HepG2 (cell line): Measurements from ENCODE around the gene WDR7. TPM values are rescaled to one million over a fixed set of nuclear protein-coding genes. Genes with fewer than 3 reads are reported as not detected.

Experiments
- ATAC-seq: fragments of 200-7000 bp; cut with Tn5 transposase; 3 replicates; pipeline ENCODE4 v1.9.1; 2020; ENCODE audit warnings: mild to moderate bottlenecking, moderate library complexity
- BruUV-seq: library from RNA; stranded (reverse); fragments of 400-500 nt; replicated peaks from 2 replicates; lab custom pipeline; 2021; lab: Mats Ljungman, UMichigan
- CTCF ChIA-PET: fragments of 300-600 bp; formaldehyde crosslinking; extraction: SDS; loops from one replicate; lab custom pipeline; 2021; ENCODE audit warnings: low total read pairs, inconsistent platforms, low intra/inter-chr PET ratio; lab: Yijun Ruan, JAX
- POLR2A ChIA-PET: fragments of 350-600 bp; sonication (Branson Sonifier 250); formaldehyde crosslinking; loops from one replicate; lab custom pipeline; 2020; ENCODE audit warnings: antibody characterized with exemption, inconsistent platforms; lab: Yijun Ruan, JAX
- DNase-seq: peaks from one replicate; pipeline ENCODE4 v3.0.0-alpha.2; 2015; ENCODE audit warnings: low spot score
- FAIRE-seq: peaks from 3 replicates; lab custom pipeline; 2011; peaks lifted over from hg19 to GRCh38; lab: Jason Lieb, UNC
- H2AFZ ChIP-seq: one replicate; pipeline ENCODE4 v1.6.1; 2011; ENCODE audit warnings: low read length, inconsistent platforms
- H3K27ac ChIP-seq: fragments of 300-600 bp; 3 replicates; pipeline ENCODE4 v1.8.0; 2011; ENCODE audit warnings: mixed run types, mild to moderate bottlenecking, mixed read lengths, low read length, inconsistent platforms; ENCODE audit not compliant: insufficient read depth; ENCODE audit errors: extremely low read length
- H3K27me3 ChIP-seq, 2 experiments: fragments of 200-600 bp in 1 of 2; 2 replicates in 1 of 2; 3 replicates in 1 of 2; pipeline versions ENCODE4 v1.6.0 to v1.8.0; 2011; ENCODE audit warnings: low read length in 2 of 2, mild to moderate bottlenecking in 2 of 2, moderate library complexity in 2 of 2, inconsistent platforms in 1 of 2; ENCODE audit not compliant: insufficient read depth in 2 of 2, control insufficient read depth in 1 of 2
- H3K36me3 ChIP-seq, 2 experiments: fragments of 200-600 bp in 1 of 2; replicated peaks in 1 of 2; 2 replicates in 1 of 2; 3 replicates in 1 of 2; pipeline versions ENCODE4 v1.5.1 to v1.8.0; 2011; ENCODE audit warnings: low read length in 2 of 2, inconsistent platforms in 1 of 2; ENCODE audit not compliant: insufficient read depth in 2 of 2, control insufficient read depth in 1 of 2
- H3K4me1 ChIP-seq: 2 replicates; pipeline ENCODE4 v1.5.1; 2012; ENCODE audit warnings: low read length, inconsistent platforms; ENCODE audit not compliant: insufficient read depth
- H3K4me2 ChIP-seq: 2 replicates; pipeline ENCODE4 v1.6.0; 2011; ENCODE audit warnings: low read depth, low read length, inconsistent platforms
- H3K4me3 ChIP-seq, 3 experiments: fragments of 200-600 bp in 1 of 3; sonication (generic), shearing (Covaris generic) in 1 of 3; replicated peaks in 1 of 3; 2 replicates each; pipeline ENCODE4 v1.5.1; 2011 to 2016; ENCODE audit warnings: low read length in 3 of 3, inconsistent platforms in 2 of 3, low read depth in 2 of 3, mild to moderate bottlenecking in 2 of 3, control low read depth in 1 of 3, mixed read lengths in 1 of 3; ENCODE audit not compliant: insufficient read depth in 1 of 3
- H3K79me2 ChIP-seq: one replicate; pipeline ENCODE4 v1.6.1; 2011; ENCODE audit warnings: low read length, inconsistent platforms; ENCODE audit not compliant: insufficient read depth
- H3K9ac ChIP-seq: 2 replicates; pipeline ENCODE4 v1.6.0; 2011; ENCODE audit warnings: mild to moderate bottlenecking, low read depth, low read length, inconsistent platforms; ENCODE audit not compliant: insufficient read depth
- H3K9me3 ChIP-seq: 2 replicates; pipeline ENCODE4 v1.5.1; 2012; ENCODE audit warnings: mild to moderate bottlenecking, low read length
- H4K20me1 ChIP-seq: 2 replicates; pipeline ENCODE4 v1.6.0; 2011; ENCODE audit warnings: inconsistent platforms, mild to moderate bottlenecking, low read length, moderate library complexity; ENCODE audit not compliant: insufficient read depth
- AHR ChIP-seq: IDR thresholded peaks from 2 replicates; pipeline ENCODE4 v1.6.1; 2018; ENCODE audit warnings: missing genetic modification reagents, missing compliant biosample characterization
- HNRNPK ChIP-seq: fragments of 200-400 bp; formaldehyde crosslinking; IDR thresholded peaks from 2 replicates; pipeline ENCODE4 v1.6.1; 2018; ENCODE audit warnings: low read length, low read depth, moderate library complexity, mild to moderate bottlenecking; ENCODE audit not compliant: poor library complexity, severe bottlenecking
- MED1 ChIP-seq: sonication (generic); formaldehyde crosslinking; IDR thresholded peaks from 2 replicates; pipeline ENCODE4 v1.4.0; 2020; ENCODE audit warnings: missing genetic modification reagents
- SOX13 ChIP-seq, 3 experiments: fragments of 450-650 bp in 1 of 3; sonication (generic) in 1 of 3; formaldehyde crosslinking in 1 of 3; IDR thresholded peaks in 2 of 3; conservative IDR thresholded peaks in 1 of 3; 2 replicates each; pipeline versions ENCODE4 v1.5.0 to v1.6.1; 2016 to 2020; ENCODE audit warnings: antibody characterized with exemption in 1 of 3, mild to moderate bottlenecking in 1 of 3, missing compliant biosample characterization in 1 of 3, missing genetic modification reagents in 1 of 3, moderate library complexity in 1 of 3
- SOX6 ChIP-seq, 2 experiments: fragments of 450-650 bp in 1 of 2; sonication (generic) in 1 of 2; formaldehyde crosslinking in 1 of 2; IDR thresholded peaks; 2 replicates each; pipeline versions ENCODE4 v1.4.0 to v1.6.1; 2017 to 2020; ENCODE audit warnings: antibody characterized with exemption in 1 of 2, mild to moderate bottlenecking in 1 of 2, missing genetic modification reagents in 1 of 2
- SP2 ChIP-seq: sonication (generic); formaldehyde crosslinking; IDR thresholded peaks from 2 replicates; pipeline ENCODE4 v1.5.1; 2020; ENCODE audit warnings: mild to moderate bottlenecking, missing genetic modification reagents
- TOPORS ChIP-seq: sonication (generic); formaldehyde crosslinking; IDR thresholded peaks from 2 replicates; pipeline ENCODE4 v1.8.0; 2023; ENCODE audit warnings: mild to moderate bottlenecking, missing genetic modification reagents
- ZNF10 ChIP-seq: sonication (generic); formaldehyde crosslinking; IDR thresholded peaks from 2 replicates; pipeline ENCODE4 v1.4.0; 2020; ENCODE audit warnings: mild to moderate bottlenecking, low read depth, missing genetic modification reagents, borderline replicate concordance
- ZNF816 ChIP-seq: sonication (generic); formaldehyde crosslinking; IDR thresholded peaks from 2 replicates; pipeline ENCODE4 v1.8.0; 2022; ENCODE audit warnings: missing genetic modification reagents, mild to moderate bottlenecking, borderline replicate concordance
- WGBS: methylation state at CpG from one replicate; pipeline ENCODE4 v1.1.6; 2017; ENCODE audit warnings: low lambda C conversion rate; 5-methylcytosine and 5-hydroxymethylcytosine counted together
- in situ Hi-C: cut with HindIII; loops from 2 replicates; pipeline ENCODE4 v1.10.0; 2017; ENCODE audit warnings: low pct_unique_long_range_greater_than_20kb; ENCODE audit not compliant: extremely low pct_ligation_motif_present
- intact Hi-C: fragments of 100-400 bp; cut with micrococcal nuclease; formaldehyde crosslinking; loops from one replicate; pipeline ENCODE4 v1.10.0; 2022; ENCODE audit not compliant: unreplicated experiment
- polyA plus RNA-seq, 8 experiments: library from polyadenylated mRNA; depleted of rRNA in 3 of 8; stranded (reverse) in 7 of 8; unstranded in 1 of 8; fragments of >200 nt; fragmentation: Illumina TruSeq in 4 of 8; extraction: Trizol in 4 of 8; gene quantifications; 2 replicates each; pipeline versions ENCODE4 v1.2.1 to v1.2.3, GENCODE V29; 2011 to 2016; ENCODE audit warnings: low read depth in 4 of 8, missing spikeins in 1 of 8, mixed read lengths in 1 of 8; ENCODE audit not compliant: insufficient read depth in 1 of 8
- total RNA-seq, 5 experiments: library from RNA; depleted of rRNA; stranded (reverse); fragments of >200 nt; fragmentation: Illumina TruSeq; extraction: Trizol; gene quantifications; 2 replicates each; pipeline ENCODE4 v1.2.3, GENCODE V29; 2016; ENCODE audit warnings: low read depth in 1 of 5
- TF ChIP-seq, protein P1 (sequence below): sonication (generic); formaldehyde crosslinking; IDR thresholded peaks from 2 replicates; pipeline ENCODE4 v1.4.0; 2020; ENCODE audit warnings: missing genetic modification reagents, borderline replicate concordance
- TF ChIP-seq, protein P2 (sequence below): sonication (generic); formaldehyde crosslinking; IDR thresholded peaks from 2 replicates; pipeline ENCODE4 v1.8.1; 2023; ENCODE audit warnings: mild to moderate bottlenecking, missing genetic modification reagents
- TF ChIP-seq, protein P3 (sequence below): sonication (generic); formaldehyde crosslinking; IDR thresholded peaks from 2 replicates; pipeline ENCODE4 v1.5.1; 2020; ENCODE audit warnings: missing genetic modification reagents, mild to moderate bottlenecking, borderline replicate concordance

Gene WDR7
- total and polyA plus RNA-seq, 2 of the 13 experiments (the other 11 are each of a cell fraction or from before 2014, with no cell fraction given), result 2.0 to 7.8 TPM

DNA sequence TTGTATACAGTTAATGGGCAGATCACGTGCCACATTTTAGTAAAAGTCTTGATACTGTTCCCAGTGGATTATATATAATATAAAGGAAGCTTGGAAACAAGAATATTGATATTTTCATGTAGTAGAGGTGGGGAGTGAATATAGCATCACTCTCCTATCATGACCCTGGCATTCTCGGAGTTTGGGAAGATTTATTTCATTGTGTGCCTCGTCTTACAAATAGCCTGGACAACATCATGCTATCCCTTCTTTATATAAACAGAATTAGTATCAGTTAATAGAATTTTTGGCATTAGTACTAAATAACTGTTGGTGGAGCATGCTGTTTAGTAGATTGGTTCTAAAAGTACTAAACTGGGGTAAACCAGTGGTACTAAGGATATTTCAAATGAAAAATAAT is 283.7 kb downstream of the WDR7 start:
- TF ChIP-seq SP2, result no peak
- no peak for TF ChIP-seq SOX6 (IDR thresholded peaks at IDR 0.05)
- TF ChIP-seq SOX6 (CRISPR knock-in tag; IDR thresholded peaks at IDR 0.05), result no peak
- TF ChIP-seq HNRNPK, result no peak
- TF ChIP-seq MED1, result no peak
- no peak for TF ChIP-seq ZNF816 (CRISPR knock-in tag)
- TF ChIP-seq, protein P1, sequence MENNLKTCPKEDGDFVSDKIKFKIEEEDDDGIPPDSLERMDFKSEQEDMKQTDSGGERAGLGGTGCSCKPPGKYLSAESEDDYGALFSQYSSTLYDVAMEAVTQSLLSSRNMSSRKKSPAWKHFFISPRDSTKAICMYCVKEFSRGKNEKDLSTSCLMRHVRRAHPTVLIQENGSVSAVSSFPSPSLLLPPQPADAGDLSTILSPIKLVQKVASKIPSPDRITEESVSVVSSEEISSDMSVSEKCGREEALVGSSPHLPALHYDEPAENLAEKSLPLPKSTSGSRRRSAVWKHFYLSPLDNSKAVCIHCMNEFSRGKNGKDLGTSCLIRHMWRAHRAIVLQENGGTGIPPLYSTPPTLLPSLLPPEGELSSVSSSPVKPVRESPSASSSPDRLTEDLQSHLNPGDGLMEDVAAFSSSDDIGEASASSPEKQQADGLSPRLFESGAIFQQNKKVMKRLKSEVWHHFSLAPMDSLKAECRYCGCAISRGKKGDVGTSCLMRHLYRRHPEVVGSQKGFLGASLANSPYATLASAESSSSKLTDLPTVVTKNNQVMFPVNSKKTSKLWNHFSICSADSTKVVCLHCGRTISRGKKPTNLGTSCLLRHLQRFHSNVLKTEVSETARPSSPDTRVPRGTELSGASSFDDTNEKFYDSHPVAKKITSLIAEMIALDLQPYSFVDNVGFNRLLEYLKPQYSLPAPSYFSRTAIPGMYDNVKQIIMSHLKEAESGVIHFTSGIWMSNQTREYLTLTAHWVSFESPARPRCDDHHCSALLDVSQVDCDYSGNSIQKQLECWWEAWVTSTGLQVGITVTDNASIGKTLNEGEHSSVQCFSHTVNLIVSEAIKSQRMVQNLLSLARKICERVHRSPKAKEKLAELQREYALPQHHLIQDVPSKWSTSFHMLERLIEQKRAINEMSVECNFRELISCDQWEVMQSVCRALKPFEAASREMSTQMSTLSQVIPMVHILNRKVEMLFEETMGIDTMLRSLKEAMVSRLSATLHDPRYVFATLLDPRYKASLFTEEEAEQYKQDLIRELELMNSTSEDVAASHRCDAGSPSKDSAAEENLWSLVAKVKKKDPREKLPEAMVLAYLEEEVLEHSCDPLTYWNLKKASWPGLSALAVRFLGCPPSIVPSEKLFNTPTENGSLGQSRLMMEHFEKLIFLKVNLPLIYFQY (CRISPR knock-in tag), result no peak
- TF ChIP-seq, protein P2, sequence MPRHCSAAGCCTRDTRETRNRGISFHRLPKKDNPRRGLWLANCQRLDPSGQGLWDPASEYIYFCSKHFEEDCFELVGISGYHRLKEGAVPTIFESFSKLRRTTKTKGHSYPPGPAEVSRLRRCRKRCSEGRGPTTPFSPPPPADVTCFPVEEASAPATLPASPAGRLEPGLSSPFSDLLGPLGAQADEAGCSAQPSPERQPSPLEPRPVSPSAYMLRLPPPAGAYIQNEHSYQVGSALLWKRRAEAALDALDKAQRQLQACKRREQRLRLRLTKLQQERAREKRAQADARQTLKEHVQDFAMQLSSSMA, result no peak
- no peak for TF ChIP-seq ZNF10 (CRISPR knock-in tag)
- TF ChIP-seq, protein P3, sequence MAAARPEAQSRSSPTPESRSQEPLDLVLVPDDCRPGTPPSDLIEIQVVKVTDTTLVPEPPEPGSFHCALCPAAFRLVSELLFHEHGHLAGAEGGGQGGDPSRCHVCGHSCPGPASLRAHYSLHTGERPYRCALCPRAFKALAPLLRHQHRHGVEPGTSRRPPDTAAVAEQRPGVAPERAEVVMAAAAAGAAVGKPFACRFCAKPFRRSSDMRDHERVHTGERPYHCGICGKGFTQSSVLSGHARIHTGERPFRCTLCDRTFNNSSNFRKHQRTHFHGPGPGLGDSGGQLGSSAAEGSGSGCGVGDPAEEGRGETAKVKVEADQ (CRISPR knock-in tag), result no peak
- no peak for TF ChIP-seq SOX13 (IDR thresholded peaks at IDR 0.05)
- no peak for TF ChIP-seq SOX13 (CRISPR knock-in tag; conservative IDR thresholded peaks at IDR 0.05 in 1 of 2, IDR thresholded peaks at IDR 0.05 in 1 of 2)
- TF ChIP-seq AHR (CRISPR knock-in tag), result no peak
- TF ChIP-seq TOPORS, result no peak
- FAIRE-seq, result no peak
- POLR2A ChIA-PET, result no interaction called here

More for the DNA sequence above, 283.7 kb downstream of the WDR7 start:
- CTCF ChIA-PET, result no interaction called here
- no TSS peak for BruUV-seq
- no peaks in the 10 kb centered on the region for H3K9me3 ChIP-seq
- no peak overlapping the region for H2AFZ ChIP-seq
- WGBS, result 96% methylated on average over 3 of the region's 3 CpGs
- no peaks in the 10 kb centered on the region for H3K79me2 ChIP-seq
- H3K27ac ChIP-seq, result no peak overlapping the region
- ATAC-seq (no peak), DNase-seq (no peak)
- H4K20me1 ChIP-seq, result no peaks in the 10 kb centered on the region
- H3K36me3 ChIP-seq, result no peaks in the 10 kb centered on the region
- in situ Hi-C loops (no loop called here), intact Hi-C loops (no loop called here)
- H3K4me2 ChIP-seq, result no peak overlapping the region
- no peaks in the 10 kb centered on the region for H3K27me3 ChIP-seq
- no peaks in the 10 kb centered on the region for H3K4me1 ChIP-seq
- no peak overlapping the region for H3K9ac ChIP-seq
- H3K4me3 ChIP-seq, result no peak overlapping the region
